NCI-H226 (cell line): ENCODE measurements around the gene MED12L.
A peak's percentile ranks its signal among the peaks of the same experiment; 100 is the strongest.
"Not testable (repeated sequence)": the region's sequence is repeated elsewhere in the genome, so short reads cannot be mapped to it uniquely, and the experiment has no call there.

Experiments
- DNase-seq: peaks from one replicate; pipeline ENCODE4 v3.0.0-alpha.2; 2015

MED12L gene

GRCh38 chr3:151085227-151085888 lies at the start of gene MED12L:
TSS of gene MED12L (plus strand) at chr3:151085664. CDS start at chr3:151086927, 1,263 bp downstream.
- DNase-seq: peak; percentile 80

DNA sequence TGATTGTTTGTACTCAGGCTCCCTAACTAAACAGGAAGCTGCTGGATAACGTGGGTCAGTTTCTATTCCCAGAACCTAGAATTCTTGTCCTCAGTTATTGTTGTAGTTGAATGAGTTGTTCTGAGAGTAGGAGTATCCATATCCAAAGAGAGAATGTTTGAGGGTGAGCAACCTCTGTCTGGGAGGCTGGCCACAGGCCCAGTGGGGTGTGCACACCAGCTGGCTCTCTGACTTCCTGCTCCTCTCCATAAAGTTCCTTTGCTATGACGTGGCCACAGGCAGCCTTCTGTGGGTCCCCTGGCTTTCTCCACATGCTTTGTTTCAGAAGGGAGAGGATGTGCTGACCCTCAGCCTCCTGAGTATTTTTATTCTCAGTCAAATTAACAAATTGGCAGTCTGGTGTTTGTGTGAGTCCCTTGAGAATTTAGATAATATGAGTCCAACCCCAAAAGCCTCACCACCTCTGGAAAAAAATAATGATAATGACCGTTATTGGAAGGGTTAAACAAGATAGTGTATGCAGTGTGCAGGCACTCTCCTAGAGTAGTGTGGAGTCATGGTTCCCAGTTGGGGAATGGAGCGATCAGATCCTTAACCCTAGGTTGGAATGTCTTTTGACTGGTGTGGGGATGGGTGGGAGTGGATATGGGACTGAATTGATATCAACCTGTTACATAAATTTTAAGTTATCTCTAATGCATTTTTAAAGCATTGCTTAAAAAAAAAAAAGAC lies 47.6 kb upstream of the MED12L start:
- peak; percentile 97 for DNase-seq

- peak; percentile 27 for DNase-seq
These were observed 40.8 kb upstream of the MED12L start for GRCh38 chr3:151044706-151045105.

- DNase-seq: peak; percentile 83
These were observed 37.8 kb upstream of the MED12L start for GRCh38 chr3:151047636-151048035.

DNA sequence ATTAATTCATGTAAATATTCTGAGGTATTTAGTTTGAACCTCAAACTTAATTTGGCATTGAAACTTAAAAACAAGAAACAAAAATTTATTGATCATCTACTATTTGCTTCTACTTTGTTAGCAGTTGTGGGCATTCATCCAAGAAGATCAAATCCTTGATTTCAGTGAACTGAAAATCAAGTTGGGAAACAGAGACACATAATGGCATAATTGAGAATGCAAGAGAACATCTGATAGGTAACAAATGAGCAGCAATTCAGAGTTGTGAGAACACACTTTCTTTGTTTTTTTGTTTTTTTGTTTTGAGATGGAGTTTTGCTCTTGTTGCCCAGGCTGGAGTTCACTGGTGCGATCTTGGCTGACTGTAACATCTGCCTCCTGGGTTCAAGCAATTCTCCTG lies 33.9 kb upstream of the MED12L start:
- DNase-seq: no peak

DNA sequence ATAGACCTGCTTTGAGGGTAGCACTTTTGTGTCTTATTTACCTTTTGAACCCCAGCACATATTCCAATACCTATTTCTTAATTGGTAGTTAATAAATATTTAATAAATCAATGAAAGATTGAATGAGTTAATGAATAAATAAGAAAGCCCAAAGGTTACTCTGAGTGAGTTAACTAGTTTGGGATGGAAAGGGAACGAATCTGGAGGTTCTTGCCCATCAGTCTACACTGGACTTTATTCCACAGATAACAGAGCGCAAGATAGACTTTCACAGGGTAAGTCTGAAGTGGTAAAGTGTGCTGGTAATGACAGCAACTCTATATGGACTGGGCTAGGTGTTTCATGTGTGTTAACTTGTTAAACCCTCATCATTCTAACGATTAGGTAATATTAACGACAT lies 33.1 kb upstream of the MED12L start:
- no peak for DNase-seq

GRCh38 chr3:151052756-151053155 lies 32.7 kb upstream of the MED12L start:
- DNase-seq: no peak

DNA sequence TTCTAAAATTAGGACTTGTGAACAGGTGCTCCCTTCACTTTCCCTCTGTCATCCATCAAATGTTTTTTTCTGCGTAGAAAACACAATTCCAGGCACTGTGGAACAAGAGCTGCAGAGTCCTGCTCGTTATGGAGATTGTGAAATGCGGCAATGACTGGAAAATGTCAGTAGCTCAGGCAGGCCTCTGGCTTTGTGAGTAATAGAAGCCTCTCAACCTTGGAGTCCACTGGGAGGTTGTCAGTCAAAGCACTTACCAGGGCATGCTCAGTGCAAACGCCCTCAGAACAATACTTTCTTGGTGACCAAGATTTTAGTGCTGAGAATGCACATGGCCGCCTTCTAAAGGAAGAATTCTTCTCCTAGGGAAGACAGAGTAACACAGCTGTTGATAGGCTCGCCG lies 26.7 kb upstream of the MED12L start:
- DNase-seq: no peak

GRCh38 chr3:151062611-151063010 lies 22.9 kb upstream of the MED12L start:
- DNase-seq: no peak

DNA sequence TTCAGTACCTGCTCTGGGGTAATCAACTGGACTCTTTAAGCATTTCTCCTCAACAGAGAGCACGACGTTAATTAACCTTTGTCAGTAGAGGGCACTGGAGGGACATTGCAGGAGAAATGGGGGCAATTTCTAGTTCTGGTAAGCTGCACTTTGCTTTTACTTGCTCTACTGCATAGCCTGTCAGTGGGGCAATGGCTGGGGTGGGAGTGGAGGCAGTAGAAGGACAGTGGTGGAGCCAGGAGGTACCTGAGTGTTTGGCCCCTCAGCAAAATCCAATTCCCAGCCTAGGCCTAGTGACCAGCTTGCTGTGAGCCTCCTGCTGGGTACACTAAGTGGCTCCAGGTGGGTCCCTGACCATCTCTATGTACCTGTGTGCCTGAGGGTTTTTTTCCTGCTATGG lies 18.3 kb upstream of the MED12L start:
- DNase-seq: no peak

GRCh38 chr3:151072842-151073241 lies 12.6 kb upstream of the MED12L start:
- DNase-seq: not testable (repeated sequence)

DNA sequence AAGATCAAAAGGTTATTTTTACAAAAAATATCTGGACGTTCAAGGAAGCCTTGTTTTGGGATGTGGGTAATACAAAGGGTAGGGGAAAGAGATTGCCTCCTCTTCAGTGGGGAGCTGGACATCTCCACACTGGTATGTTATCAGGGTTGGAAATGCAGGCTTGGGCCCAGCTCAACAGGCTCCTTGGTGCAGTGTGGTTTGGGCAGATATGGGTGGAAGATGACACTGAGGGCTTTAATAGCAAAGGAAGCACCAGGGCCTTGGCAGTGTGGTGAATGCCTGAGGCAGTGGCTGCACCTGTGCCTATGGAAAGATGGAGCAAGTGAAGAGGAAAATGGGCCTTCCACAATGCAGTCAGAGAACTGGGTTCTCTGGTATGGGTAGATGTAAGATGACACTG lies 11.2 kb upstream of the MED12L start:
- DNase-seq: no peak

DNA sequence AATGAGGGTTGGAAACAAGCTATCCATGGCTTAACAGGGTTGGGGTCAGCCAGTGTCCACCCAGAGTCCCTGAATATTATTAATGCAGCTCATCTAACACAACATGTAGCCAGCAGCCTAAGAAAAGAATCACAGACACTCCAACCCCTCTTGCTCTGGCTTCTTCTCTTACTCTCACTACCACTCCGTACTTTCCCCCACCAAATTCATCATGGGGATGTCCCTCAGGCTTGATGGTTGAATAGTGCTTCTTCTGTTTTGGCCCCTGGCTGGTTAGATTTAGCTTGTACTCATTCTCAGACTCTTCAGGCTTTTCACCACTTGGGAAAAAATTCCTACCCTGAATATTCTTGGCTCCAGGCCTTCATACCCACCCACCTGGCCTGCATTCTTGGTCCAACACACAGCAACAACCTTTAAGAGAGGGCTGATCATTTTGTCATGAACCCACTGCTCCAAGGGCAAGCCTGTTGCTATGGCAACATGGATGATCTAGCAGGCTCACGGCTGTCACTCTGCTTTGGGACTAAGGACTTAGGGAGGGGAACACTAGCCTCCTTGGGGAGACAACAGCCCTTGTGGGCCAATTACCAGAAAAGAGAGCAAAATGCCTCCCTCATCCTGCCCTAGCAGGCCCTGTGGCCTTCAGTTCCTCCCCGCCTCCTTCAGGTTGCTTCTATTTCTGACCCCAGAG lies 9.4 kb upstream of the MED12L start:
- DNase-seq: no peak

DNA sequence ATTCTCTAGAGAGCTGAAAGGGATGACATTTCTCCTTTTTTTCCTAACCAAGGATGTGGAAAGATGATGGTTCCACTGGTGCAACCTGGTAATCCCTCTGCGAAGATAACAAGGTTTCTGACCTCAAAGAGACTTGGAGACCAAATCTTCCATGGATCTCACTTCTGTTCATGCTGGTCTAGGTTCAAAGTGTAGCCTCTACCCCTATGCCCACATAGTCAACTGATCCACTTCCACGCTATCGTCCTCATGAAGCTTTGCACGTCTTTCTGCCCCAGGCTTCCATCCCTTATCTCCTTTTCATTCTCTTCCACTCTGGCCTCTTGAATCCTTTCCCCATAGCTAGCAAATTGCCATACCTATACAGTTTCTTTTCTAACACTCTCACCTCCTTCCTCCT lies 8.8 kb upstream of the MED12L start:
- no peak for DNase-seq

DNA sequence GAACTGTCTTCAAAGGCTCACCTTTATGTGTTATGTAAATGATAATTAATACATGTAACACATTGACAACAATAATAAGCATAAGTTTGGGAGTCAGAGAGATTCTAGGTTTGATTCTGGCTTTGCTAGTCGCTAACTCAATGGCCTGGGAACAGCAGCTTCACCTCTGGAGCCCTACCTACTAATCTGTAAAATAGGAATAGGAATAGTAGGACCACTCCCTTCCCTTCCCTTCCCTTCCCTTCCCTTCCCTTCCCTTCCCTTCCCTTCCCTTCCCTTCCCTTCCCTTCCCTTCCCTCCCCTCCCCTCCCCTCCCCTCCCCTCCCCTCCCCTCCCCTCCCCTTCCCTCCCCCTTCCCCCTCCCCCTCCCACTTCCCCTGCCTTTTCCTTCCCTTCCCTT lies 4.4 kb upstream of the MED12L start:
- not testable (repeated sequence) for DNase-seq

DNA sequence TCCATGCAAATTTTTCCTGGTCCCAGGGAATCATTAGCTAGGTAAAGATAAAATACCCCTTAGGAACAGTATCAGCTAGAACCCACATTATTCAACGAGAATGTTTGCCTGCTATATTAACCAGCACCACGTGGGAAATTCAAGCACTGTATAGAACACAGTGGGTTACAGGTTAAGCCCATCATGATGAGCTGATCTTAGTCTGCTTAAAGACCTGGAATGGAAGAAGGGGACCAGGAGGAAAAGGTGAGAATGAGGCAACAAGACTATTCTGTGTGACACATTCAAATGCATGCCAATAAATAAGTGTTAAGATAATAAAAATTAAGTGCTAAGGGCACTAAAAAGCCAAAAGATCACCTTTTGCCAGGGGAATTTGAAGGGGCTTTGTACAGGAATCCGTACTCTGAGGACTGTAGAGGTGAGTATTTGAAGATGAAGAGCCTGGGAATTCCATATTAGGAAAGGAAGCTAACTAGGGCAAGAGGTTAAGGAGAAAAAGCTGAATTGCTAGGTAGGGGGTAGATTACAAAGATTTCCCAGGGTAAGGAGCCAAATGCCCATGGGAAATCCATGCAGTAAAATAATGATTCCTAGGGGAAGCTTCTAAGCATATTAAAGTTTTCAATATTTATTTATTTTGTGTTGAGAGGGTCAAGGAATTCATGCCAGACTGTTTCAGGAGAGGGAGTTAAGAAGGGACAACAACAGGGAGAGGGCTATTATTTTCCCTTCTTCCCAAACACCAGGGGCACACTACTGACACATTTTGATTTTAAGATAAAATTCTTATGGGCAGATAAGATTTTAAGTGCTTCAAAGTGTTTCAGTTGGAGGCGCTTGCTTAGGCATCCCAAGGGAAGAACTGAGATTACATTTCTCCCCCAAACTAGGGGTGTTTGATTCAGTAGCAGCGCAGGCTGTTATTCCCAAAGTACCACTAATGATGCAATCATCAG lies 2.3 kb upstream of the MED12L start:
- DNase-seq: no peak

- DNase-seq: no peak
These were observed 604 bp upstream of the MED12L start for GRCh38 chr3:151084893-151085226.

GRCh38 chr3:151085889-151086483 lies 522 bp downstream of the MED12L start:
- no peak for DNase-seq

GRCh38 chr3:151086484-151087456 lies 1.3 kb downstream of the MED12L start:
- DNase-seq: peak; percentile 86

DNA sequence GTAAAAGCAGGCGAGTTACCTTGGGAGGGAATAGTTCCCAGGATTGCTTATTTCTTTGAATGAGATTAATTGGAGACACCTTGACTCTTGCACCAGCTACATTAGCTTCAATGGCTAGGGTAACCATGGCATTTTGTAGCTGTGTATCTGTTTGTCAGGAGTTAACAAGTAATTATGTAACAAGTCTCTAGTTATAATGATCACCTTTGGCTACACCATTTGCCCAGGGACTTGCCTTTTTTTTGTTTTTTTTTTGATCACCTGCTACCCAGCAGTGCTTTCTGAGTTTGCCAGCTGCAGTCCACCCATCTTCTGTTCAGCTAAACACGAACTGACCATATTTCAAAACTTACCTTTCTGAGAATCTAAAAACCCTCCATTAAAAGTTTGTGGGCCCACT lies 2.2 kb downstream of the MED12L start:
- DNase-seq: no peak

GRCh38 chr3:151091685-151092345 lies 6.4 kb downstream of the MED12L start:
- DNase-seq: no peak
